SK-N-SH (cell line): Measurements from ENCODE around the gene E2F4. TPM values are rescaled to one million over a fixed set of nuclear protein-coding genes. Genes with fewer than 3 reads are reported as not detected.

Experiments used
- CTCF ChIA-PET: fragments of 300-600, 350-600 bp; formaldehyde crosslinking; extraction: SDS; loops from one replicate; lab custom pipeline; 2021; lab: Yijun Ruan, JAX
- POLR2A ChIA-PET: fragments of 350-600 bp; sonication (Branson Sonifier 250); formaldehyde crosslinking; extraction: SDS; loops from one replicate; lab custom pipeline; 2020; ENCODE audit warnings: antibody characterized with exemption, inconsistent platforms; lab: Yijun Ruan, JAX
- DNase-seq: peaks from one replicate; pipeline ENCODE4 v3.0.0; 2012
- H2AFZ ChIP-seq: fragments of 200-600 bp; sonication (generic); 2 replicates; pipeline ENCODE4 v1.8.1; 2016; ENCODE audit warnings: antibody characterized with exemption, mild to moderate bottlenecking, low read depth
- H3F3A ChIP-seq: fragments of 200-600 bp; sonication (generic); replicated peaks from 2 replicates; pipeline ENCODE3; 2016; ENCODE audit warnings: antibody characterized with exemption, mild to moderate bottlenecking; ENCODE audit not compliant: insufficient read depth
- H3K27ac ChIP-seq, 2 experiments: fragments of 200-500 bp in 1 of 2; fragments of 200-600 bp in 1 of 2; sonication (Bioruptor generic) in 1 of 2; sonication (generic), shearing (Covaris generic) in 1 of 2; 2 replicates each; pipeline versions ENCODE4 v1.5.1 to v1.6.1; 2014 to 2016; ENCODE audit warnings: low read depth in 2 of 2, inconsistent platforms in 1 of 2, low read length in 1 of 2, mild to moderate bottlenecking in 1 of 2, mixed read lengths in 1 of 2
- H3K27me3 ChIP-seq: fragments of 200-600 bp; sonication (generic), shearing (Covaris generic); 2 replicates; pipeline ENCODE4 v1.6.1; 2016; ENCODE audit warnings: mixed run types; ENCODE audit not compliant: insufficient read depth
- H3K36me3 ChIP-seq, 2 experiments: fragments of 200-500 bp in 1 of 2; fragments of 200-600 bp in 1 of 2; sonication (Bioruptor generic) in 1 of 2; sonication (generic) in 1 of 2; replicated peaks in 1 of 2; 2 replicates each; pipeline versions ENCODE3 to v1.5.1; 2014 to 2016; ENCODE audit warnings: low read length in 1 of 2, mild to moderate bottlenecking in 1 of 2; ENCODE audit not compliant: insufficient read depth in 2 of 2, control insufficient read depth in 1 of 2
- H3K4me1 ChIP-seq, 2 experiments: fragments of 200-500 bp in 1 of 2; fragments of 200-600 bp in 1 of 2; sonication (Bioruptor generic) in 1 of 2; sonication (generic), shearing (Covaris generic) in 1 of 2; 2 replicates each; pipeline versions ENCODE4 v1.5.1 to v1.6.1; 2014 to 2016; ENCODE audit warnings: low read depth in 1 of 2, low read length in 1 of 2, mixed run types in 1 of 2; ENCODE audit not compliant: insufficient read depth in 2 of 2, control insufficient read depth in 1 of 2
- H3K4me2 ChIP-seq: fragments of 200-600 bp; sonication (generic), shearing (Covaris generic); 2 replicates; pipeline ENCODE4 v1.6.1; 2017; ENCODE audit warnings: mixed run types
- H3K4me3 ChIP-seq, 2 experiments: fragments of 200-500 bp in 1 of 2; fragments of 200-600 bp in 1 of 2; sonication (Bioruptor generic) in 1 of 2; sonication (generic), shearing (Covaris generic) in 1 of 2; 2 replicates each; pipeline versions ENCODE4 v1.5.1 to v1.8.1; 2014 to 2016; ENCODE audit warnings: low read depth in 2 of 2, inconsistent platforms in 1 of 2, low read length in 1 of 2, mild to moderate bottlenecking in 1 of 2, mixed read lengths in 1 of 2, moderate library complexity in 1 of 2
- H3K79me2 ChIP-seq: fragments of 200-600 bp; sonication (generic); 2 replicates; pipeline ENCODE4 v1.8.1; 2017; ENCODE audit warnings: mild to moderate bottlenecking; ENCODE audit not compliant: insufficient read depth
- H3K9ac ChIP-seq: fragments of 200-600 bp; sonication (generic); 2 replicates; pipeline ENCODE4 v1.6.1; 2017; ENCODE audit warnings: mixed run types
- H3K9me2 ChIP-seq: fragments of 200-600 bp; sonication (generic); 2 replicates; pipeline ENCODE4 v1.6.1; 2017; ENCODE audit warnings: mixed run types
- H3K9me3 ChIP-seq: fragments of 200-600 bp; sonication (generic); 2 replicates; pipeline ENCODE4 v1.6.1; 2017; ENCODE audit warnings: mixed run types, mild to moderate bottlenecking, moderate library complexity
- H4K20me1 ChIP-seq: fragments of 200-600 bp; sonication (generic); 2 replicates; pipeline ENCODE4 v1.6.1; 2017; ENCODE audit warnings: mild to moderate bottlenecking, mixed run types; ENCODE audit not compliant: insufficient read depth
- CHD2 ChIP-seq: fragments of 150-350 bp; IDR thresholded peaks from 2 replicates; pipeline ENCODE4 v1.6.1; 2018; ENCODE audit warnings: low read length; ENCODE audit not compliant: partially characterized antibody
- EZH2phosphoT487 ChIP-seq: fragments of 200-600 bp; sonication (generic); IDR thresholded peaks from 2 replicates; pipeline ENCODE4 v1.6.1; 2017; ENCODE audit warnings: low read depth, mixed run types, mild to moderate bottlenecking, antibody characterized with exemption, moderate library complexity, borderline replicate concordance
- FOSL2 ChIP-seq: IDR thresholded peaks from 2 replicates; pipeline ENCODE4 v1.4.0; 2012; ENCODE audit warnings: low read depth, mild to moderate bottlenecking, moderate library complexity, borderline replicate concordance
- FOXM1 ChIP-seq: IDR thresholded peaks from 2 replicates; pipeline ENCODE4 v1.4.0; 2012; ENCODE audit warnings: low read depth, mild to moderate bottlenecking
- MEF2A ChIP-seq: IDR thresholded peaks from 2 replicates; pipeline ENCODE4 v1.4.0; 2012; ENCODE audit warnings: low read depth, borderline replicate concordance
- MXI1 ChIP-seq: IDR thresholded peaks from 2 replicates; pipeline ENCODE4 v1.6.1; 2012; ENCODE audit warnings: mild to moderate bottlenecking, low read depth, low read length, improper control_type of control experiment
- POLR2AphosphoS5 ChIP-seq: IDR thresholded peaks from 2 replicates; pipeline ENCODE4 v1.6.1; 2012; ENCODE audit warnings: low read depth, low read length
- RAD21 ChIP-seq: IDR thresholded peaks from 2 replicates; pipeline ENCODE4 v1.6.1; 2012; ENCODE audit warnings: mild to moderate bottlenecking, low read length
- RCOR1 ChIP-seq: fragments of 150-350 bp; IDR thresholded peaks from 2 replicates; pipeline ENCODE4 v1.6.1; 2017; ENCODE audit warnings: antibody characterized with exemption, low read length
- RFX5 ChIP-seq: IDR thresholded peaks from 2 replicates; pipeline ENCODE4 v1.6.1; 2012; ENCODE audit warnings: mild to moderate bottlenecking, improper control_type of control experiment, low read length
- SMC3 ChIP-seq: IDR thresholded peaks from 2 replicates; pipeline ENCODE4 v1.6.1; 2012; ENCODE audit warnings: low read depth, low read length, improper control_type of control experiment
- WGBS: methylation state at CpG from one replicate; pipeline ENCODE4 v1.1.6; 2017; ENCODE audit warnings: low lambda C conversion rate; 5-methylcytosine and 5-hydroxymethylcytosine counted together
- polyA plus RNA-seq, 3 experiments: library from polyadenylated mRNA; depleted of rRNA; stranded (reverse); fragments of >200 nt; gene quantifications; 2 replicates each; pipeline ENCODE4 v1.2.3, GENCODE V29; 2012
- TF ChIP-seq, protein P1 (sequence below): fragments of 150-350 bp; IDR thresholded peaks from 2 replicates; pipeline ENCODE4 v1.6.1; 2016; ENCODE audit warnings: mild to moderate bottlenecking, low read depth, low read length
- TF ChIP-seq, protein P2 (sequence below): IDR thresholded peaks from 2 replicates; pipeline ENCODE4 v1.4.0; 2012; ENCODE audit warnings: low read depth, borderline replicate concordance
- TF ChIP-seq, protein P3 (sequence below): IDR thresholded peaks from 2 replicates; pipeline ENCODE4 v1.4.0; 2012; ENCODE audit warnings: low read depth, borderline replicate concordance

E2F4 gene
- polyA plus RNA-seq, 1 of the 3 experiments (the other 2 are of a cell fraction), result 168 TPM

DNA sequence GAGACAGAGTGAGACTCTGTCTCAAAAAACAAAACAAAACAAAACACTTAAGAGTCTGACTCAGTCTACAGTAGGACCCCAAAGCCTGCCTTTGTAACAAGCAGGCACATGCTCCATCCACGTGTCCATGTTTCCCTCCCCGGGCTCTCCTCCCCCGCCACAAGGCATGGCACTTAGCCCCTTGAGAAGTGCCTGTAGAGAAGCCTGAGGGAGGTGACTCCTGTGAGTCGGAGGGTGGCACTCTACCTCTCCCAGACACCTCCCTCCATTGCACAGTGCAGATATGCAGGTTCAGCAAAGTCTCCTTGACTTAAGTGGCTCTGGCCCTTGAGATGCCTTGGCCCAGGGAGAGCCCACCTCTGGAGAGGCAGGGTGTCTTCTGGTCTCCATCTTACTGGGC lies 48.6 kb downstream of the E2F4 start:
- no peaks in the 10 kb centered on the region for H4K20me1 ChIP-seq
- H2AFZ ChIP-seq, result no peak overlapping the region
- DNase-seq, result no peak
- H3F3A ChIP-seq, result peaks cover 59% of the 10 kb centered on the region
- H3K79me2 ChIP-seq, result peaks cover 56% of the 10 kb centered on the region
- H3K9me3 ChIP-seq, result no peaks in the 10 kb centered on the region
- peak overlapping the region; percentile 61 to 96; a peak in 3 of 4 replicates for H3K27ac ChIP-seq
- peak overlapping the region; percentile 59 for H3K4me2 ChIP-seq
- H3K27me3 ChIP-seq, result no peaks in the 10 kb centered on the region
- H3K4me1 ChIP-seq, result peaks cover 29 to 51% of the 10 kb centered on the region in 2 experiments; a peak in 3 of 4 replicates
- H3K9me2 ChIP-seq, result no peaks in the 10 kb centered on the region
- WGBS, result 96% methylated on average over 4 of the region's 4 CpGs
- H3K36me3 ChIP-seq, result peaks cover 33 to 37% of the 10 kb centered on the region in 2 experiments
- CTCF ChIA-PET, result no interaction called here
- H3K9ac ChIP-seq, result peak overlapping the region; percentile 67
- TF ChIP-seq MEF2A (no peak), SMC3 (no peak), FOXM1 (no peak), POLR2AphosphoS5 (no peak), FOSL2 (no peak), RCOR1 (no peak), EZH2phosphoT487 (no peak), CHD2 (no peak), MXI1 (no peak), RAD21 (no peak), RFX5 (no peak)
- TF ChIP-seq, protein P1, sequence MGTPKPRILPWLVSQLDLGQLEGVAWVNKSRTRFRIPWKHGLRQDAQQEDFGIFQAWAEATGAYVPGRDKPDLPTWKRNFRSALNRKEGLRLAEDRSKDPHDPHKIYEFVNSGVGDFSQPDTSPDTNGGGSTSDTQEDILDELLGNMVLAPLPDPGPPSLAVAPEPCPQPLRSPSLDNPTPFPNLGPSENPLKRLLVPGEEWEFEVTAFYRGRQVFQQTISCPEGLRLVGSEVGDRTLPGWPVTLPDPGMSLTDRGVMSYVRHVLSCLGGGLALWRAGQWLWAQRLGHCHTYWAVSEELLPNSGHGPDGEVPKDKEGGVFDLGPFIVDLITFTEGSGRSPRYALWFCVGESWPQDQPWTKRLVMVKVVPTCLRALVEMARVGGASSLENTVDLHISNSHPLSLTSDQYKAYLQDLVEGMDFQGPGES, result no peak
- TF ChIP-seq, protein P2, sequence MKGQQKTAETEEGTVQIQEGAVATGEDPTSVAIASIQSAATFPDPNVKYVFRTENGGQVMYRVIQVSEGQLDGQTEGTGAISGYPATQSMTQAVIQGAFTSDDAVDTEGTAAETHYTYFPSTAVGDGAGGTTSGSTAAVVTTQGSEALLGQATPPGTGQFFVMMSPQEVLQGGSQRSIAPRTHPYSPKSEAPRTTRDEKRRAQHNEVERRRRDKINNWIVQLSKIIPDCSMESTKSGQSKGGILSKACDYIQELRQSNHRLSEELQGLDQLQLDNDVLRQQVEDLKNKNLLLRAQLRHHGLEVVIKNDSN, result no peak
- TF ChIP-seq, protein P3, sequence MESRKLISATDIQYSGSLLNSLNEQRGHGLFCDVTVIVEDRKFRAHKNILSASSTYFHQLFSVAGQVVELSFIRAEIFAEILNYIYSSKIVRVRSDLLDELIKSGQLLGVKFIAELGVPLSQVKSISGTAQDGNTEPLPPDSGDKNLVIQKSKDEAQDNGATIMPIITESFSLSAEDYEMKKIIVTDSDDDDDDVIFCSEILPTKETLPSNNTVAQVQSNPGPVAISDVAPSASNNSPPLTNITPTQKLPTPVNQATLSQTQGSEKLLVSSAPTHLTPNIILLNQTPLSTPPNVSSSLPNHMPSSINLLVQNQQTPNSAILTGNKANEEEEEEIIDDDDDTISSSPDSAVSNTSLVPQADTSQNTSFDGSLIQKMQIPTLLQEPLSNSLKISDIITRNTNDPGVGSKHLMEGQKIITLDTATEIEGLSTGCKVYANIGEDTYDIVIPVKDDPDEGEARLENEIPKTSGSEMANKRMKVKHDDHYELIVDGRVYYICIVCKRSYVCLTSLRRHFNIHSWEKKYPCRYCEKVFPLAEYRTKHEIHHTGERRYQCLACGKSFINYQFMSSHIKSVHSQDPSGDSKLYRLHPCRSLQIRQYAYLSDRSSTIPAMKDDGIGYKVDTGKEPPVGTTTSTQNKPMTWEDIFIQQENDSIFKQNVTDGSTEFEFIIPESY, result no peak
- POLR2A ChIA-PET, result no interaction called here
- H3K4me3 ChIP-seq, result no peak overlapping the region
